Stimulated activated CD8-positive, alpha-beta memory T cell treated with anti-CD3 and anti-CD28 coated beads, Interleukin-2, amount 100 ng/mL, for 1 hour (primary cell): Measurements from ENCODE around the gene KLF9.
"Not testable (repeated sequence)": the region's sequence is repeated elsewhere in the genome, so short reads cannot be mapped to it uniquely, and the experiment has no call there.

ENCODE experiments used
- DNase-seq, 2 donors: peaks; one replicate each; pipeline ENCODE4 v3.0.0-alpha.2; 2020; ENCODE audit warnings: low read depth in 2 of 2

KLF9 gene

GRCh38 chr9:70405808-70406433, 8.5 kb downstream of the KLF9 start:
- no peak for DNase-seq

DNA sequence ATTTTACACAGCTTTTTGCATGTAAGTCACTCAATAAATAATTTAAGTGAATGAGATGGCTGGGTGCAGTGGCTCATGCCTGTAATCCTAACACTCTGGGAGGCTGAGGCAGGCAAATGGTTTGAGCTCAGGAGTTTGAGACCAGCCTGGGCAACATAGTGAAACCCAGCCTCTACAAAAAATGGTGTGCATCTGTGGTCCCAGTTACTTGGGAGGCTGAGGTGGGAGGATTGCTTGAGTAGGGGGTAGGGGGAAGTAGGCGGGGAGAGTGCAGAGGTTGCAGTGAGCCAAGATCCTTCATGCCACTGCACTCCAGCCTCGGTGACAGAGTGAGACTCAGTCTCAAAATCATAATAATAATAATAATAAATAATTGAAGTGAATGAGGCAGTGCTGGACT, 10.2 kb downstream of the KLF9 start:
- no peak for DNase-seq

GRCh38 chr9:70403618-70404025, 10.8 kb downstream of the KLF9 start:
- DNase-seq: no peak

DNA sequence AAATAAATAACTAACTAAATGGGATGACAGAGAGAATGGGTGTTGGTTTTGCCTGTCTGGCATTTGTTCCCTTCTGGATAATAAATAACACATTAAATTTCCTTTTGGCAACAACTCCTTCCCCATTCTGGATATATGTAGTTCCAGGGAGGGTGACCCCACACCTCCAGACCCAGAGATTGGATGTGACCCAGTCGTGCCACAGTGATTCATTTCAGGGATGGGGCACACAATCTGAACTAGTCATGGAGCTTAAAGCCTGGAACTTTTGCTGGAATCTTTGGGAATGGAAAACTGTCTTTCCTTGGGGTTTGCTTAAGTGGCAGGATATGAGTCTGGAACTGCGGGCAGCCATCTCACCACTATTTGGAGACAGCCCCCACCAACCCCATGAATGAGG, 11.3 kb downstream of the KLF9 start:
- DNase-seq: no peak

GRCh38 chr9:70402213-70402612, 12.2 kb downstream of the KLF9 start:
- DNase-seq: no peak

GRCh38 chr9:70401241-70401640, 13.2 kb downstream of the KLF9 start:
- not testable (repeated sequence) for DNase-seq

- no peak for DNase-seq
Observed at GRCh38 chr9:70400107-70400892, 14.2 kb downstream of the KLF9 start.

- DNase-seq: no peak
Observed at GRCh38 chr9:70399141-70399540, 15.3 kb downstream of the KLF9 start.

DNA sequence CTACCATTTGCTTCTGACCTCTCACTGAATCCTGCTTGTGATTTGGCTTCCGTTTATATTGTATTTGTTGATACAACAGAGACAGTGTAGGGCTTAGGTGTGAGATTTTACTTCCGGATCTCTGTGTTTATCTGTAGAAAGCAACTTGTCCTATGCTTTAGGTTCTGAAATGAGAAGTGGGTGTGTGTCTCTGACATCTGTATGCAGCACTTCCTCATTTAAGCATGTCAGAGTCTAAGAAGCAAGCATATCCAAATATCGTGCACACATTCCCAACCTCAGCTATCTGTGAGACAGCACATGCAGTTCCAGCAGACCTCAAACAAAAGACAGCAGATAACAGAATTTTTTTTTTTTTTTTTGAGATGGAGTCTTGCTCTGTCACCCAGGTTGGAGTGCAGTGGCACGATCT, 16.3 kb downstream of the KLF9 start:
- no peak for DNase-seq

GRCh38 chr9:70395652-70396051, 18.8 kb downstream of the KLF9 start:
- DNase-seq: no peak

DNA sequence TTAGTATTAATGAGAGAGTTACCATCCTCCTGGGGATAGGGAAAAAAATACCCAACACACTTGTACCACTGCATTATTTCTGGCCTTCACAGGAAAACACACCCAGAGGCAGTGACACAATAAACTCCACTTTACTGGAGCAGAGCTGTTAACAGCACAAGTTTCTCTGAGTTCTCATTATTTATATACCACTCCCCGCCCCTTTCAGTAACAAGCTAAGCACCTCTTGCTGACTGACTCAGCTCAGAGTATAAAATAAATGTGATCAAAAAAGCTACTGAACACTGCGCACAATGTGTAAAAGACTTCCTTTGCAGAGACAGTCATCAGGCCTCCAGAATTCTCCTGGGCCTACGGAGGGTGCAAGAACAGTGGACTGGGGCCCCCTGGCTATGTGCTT, 21.6 kb downstream of the KLF9 start:
- no peak for DNase-seq

DNA sequence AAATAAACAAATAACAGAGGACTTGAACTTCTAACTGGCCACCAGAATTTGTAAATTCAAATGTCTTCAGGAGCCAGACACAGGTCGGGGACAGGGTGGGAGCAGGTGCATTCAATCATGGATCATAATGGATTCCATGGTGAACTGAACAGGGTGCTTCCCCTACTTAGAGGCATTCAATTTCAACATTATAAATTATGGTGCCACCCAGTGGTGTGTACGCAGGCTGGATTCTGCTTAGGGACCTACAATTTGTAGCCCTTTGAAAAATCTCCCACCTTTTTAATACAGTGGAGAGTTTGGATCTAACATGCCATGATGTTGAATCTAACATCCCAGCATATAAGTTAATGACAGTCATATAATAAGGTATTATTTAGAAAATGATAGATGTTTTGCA, 22.3 kb downstream of the KLF9 start:
- DNase-seq: no peak

DNA sequence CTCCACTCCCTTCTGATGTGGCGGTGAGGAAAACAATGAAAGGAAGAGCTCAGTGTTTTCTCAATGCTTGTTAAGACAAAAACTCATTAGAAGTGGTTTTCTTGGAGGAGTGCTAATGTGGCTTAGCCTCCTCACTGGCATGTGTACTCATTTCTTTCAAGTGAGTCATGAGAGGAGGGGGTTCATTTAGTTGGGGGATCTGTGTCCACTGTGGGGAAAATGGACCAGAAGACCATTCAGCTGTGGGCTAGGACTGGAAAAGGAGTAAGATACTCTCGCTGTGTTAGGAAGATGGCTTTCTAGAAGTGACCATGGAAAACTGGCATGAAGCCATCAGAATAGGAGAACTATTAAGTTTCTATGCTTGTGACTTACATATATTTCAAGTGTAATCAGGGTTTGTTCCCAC, 23.5 kb downstream of the KLF9 start:
- no peak for DNase-seq

DNA sequence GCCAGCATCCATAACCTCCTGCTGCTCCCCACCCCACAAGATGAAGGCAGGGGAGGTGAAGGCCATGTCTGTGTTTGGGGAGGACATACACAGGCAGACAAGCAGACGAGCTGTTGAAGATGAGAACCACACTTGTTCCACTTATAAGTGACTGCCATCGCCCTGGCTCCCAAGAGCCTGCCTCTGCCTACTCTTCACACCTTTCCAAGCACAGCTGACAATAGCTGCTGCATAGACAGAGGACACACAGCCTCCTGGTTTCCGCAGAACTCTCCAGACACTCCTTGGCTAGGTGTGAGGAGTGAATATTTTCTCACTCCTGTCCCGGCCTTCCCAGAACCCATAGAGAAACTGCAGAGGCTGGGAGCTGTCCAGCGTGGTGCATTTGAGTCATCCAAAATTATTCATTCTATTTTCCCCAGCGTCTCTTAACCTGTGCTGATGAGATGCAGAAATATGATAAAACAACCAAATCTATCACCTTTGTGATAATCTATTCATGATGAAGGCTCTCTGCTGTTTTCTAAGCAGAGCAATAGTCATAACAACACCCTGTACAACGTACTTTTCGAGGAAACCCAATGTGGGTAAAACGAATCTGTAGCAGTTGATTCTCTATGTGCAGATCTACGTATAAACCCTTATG, 24.7 kb downstream of the KLF9 start:
- DNase-seq: no peak

DNA sequence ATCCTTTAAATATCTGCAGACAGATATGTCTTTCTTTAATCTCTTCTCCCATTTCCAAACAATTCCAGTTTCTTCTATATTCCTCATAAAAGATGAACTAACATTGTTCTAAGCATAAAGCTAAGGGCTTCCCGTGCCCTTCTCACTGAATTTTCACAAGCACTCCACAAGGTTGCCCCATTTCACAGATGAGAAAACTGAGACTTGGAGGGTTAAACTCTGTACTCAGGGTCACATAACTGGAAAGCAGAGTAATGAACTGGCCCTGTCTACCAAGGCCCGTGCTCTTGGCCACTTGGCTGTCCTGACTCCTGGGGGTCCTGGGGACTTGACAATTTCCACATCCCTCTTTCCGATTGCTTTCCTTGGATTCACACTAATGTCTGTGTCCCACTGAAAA, 25.3 kb downstream of the KLF9 start:
- no peak for DNase-seq

GRCh38 chr9:70387663-70388062, 26.8 kb downstream of the KLF9 start:
- DNase-seq: no peak

- DNase-seq: no peak
Observed at GRCh38 chr9:70385426-70385825, 29.0 kb downstream of the KLF9 start.

DNA sequence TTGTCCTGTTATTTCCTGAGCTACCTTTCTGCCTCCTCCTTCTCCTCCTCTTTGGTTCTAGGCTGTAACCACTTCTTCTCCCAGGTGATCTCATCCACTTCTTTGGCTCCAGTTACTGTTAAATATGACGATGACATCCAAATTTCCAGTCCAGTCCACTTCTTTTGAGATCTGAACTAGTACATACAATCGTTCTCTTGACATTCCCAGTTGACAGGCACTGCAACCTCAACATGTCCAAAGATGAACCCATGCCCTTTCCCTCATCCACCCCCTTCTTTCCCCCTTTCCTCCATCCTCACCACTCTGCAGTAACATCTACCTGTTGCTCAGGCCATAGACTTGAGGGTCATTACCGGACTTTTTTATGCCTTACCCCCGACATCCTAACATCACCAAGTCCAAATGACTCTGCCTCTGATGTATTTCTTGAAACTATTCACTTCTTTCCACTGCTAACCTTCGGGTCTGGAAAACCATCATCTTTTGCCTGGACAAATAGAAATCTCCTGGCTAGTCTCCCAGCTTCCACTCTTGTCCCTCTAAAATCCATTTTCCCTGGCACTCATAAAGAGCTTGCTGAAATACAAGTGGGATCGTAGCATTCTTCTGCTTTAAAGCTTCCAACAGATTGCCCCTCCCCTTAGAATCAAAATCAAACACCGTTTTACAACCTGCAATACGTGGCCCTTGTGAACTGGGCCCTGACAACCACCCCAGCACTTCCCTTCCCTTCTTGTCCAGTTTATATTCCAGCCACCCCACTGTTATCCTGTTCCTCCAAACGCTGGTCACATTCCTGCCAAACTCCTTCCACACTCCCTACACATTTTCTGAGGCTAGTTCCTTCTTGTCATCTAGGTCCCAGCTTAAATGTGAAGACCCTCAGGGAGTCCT, 31.5 kb downstream of the KLF9 start:
- DNase-seq: no peak

DNA sequence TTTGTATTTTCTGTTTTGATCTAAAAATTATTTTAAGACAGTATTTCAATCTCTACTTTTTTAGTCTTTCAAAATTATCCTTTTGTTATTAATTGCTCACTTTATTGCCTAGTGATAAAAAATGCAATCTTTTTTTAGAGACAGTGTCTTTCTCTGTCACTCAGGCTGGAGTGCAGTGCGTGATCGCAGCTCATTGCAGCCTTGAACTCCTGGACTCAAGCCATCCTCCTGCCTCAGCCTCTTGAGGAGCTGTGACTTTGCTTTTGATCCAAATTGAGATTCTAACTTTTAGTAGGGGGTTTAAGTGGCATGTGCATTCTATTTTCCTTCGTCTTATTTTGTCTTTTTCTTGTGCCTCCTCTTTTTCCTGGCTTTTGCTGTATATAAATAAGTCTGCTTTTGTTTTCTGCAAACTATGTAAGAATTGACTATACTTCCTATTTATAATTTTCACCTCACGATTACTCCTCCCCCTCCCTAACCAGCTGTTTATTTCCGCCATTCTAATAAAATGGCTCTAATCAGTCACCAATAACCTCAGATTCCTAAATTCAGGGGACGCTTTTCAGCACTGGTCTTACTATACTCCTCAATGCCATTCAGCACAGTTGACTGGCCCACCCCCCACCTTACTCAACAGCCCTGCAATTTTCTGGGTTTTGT, 32.3 kb downstream of the KLF9 start:
- no peak for DNase-seq

GRCh38 chr9:70374962-70375618, 39.4 kb downstream of the KLF9 start:
- DNase-seq: no peak
